ENCODE measurements around the gene EAF2. TPM values are rescaled to one million over a fixed set of nuclear protein-coding genes. Genes with fewer than 3 reads are reported as not detected.

EAF2 gene
- total RNA-seq, 1 donor from 2014 or later: 4.1 TPM

DNA sequence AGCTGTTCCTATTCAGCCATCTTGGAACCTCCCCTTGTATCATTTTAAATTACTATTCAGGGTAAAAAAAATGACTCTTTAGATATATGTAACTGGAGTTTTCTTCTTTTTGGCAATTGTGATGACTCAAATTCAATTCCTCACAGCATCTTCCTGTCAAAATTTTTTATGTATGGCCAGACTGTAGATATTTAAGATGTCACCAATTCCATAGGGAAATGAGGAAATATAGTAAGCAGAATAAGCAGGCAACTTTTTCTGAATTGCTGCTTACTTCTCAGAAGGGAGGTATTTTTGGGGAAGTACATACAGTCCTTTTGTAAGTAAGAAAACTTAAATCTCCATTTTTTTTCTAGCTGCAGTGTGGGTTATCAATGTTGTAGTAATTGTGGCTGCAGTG lies 28.8 kb downstream of the EAF2 start:
- Histone ChIP-seq H3K27me3 (ENCODE audit: low read depth) (no peaks in the 10 kb centered on the region), H3K27ac (replicated peaks) (no peak overlapping the region), H3K4me1 (no peaks in the 10 kb centered on the region), H3K36me3 (peaks cover 9% of the 10 kb centered on the region), H3K4me3 (no peak overlapping the region), H3K9me3 (replicated peaks) (peaks cover 8% of the 10 kb centered on the region)
- TF ChIP-seq, protein P1, sequence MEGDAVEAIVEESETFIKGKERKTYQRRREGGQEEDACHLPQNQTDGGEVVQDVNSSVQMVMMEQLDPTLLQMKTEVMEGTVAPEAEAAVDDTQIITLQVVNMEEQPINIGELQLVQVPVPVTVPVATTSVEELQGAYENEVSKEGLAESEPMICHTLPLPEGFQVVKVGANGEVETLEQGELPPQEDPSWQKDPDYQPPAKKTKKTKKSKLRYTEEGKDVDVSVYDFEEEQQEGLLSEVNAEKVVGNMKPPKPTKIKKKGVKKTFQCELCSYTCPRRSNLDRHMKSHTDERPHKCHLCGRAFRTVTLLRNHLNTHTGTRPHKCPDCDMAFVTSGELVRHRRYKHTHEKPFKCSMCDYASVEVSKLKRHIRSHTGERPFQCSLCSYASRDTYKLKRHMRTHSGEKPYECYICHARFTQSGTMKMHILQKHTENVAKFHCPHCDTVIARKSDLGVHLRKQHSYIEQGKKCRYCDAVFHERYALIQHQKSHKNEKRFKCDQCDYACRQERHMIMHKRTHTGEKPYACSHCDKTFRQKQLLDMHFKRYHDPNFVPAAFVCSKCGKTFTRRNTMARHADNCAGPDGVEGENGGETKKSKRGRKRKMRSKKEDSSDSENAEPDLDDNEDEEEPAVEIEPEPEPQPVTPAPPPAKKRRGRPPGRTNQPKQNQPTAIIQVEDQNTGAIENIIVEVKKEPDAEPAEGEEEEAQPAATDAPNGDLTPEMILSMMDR (IDR thresholded peaks at IDR 0.05; ENCODE audit: borderline replicate concordance): no peak
- no peak for DNase-seq
- intact Hi-C loops (cut with micrococcal nuclease): no loop called here

DNA sequence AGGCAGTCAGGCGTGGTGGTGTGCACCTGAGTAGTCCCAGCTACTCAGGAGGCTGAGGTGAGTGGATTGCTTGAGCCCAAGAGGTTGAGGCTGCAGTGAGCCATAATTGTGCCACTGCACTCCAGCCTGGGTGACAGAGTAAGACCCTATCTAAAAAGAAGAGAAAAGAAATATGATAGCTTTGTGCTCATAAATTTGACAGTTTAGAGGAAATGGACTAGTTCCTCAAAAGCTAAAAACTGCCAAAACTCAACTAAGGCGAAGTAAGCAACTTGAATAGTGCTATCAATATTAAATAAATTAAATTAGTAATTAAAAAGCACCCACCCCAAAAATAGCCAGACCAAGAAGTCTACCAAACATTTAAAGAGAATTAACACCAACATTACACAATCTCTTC lies 34.7 kb downstream of the EAF2 start:
- H3K36me3 ChIP-seq: peaks cover 8% of the 10 kb centered on the region
- H3K4me1 ChIP-seq: no peaks in the 10 kb centered on the region
- H3K27me3 ChIP-seq (ENCODE audit: low read depth): no peaks in the 10 kb centered on the region
- intact Hi-C loops (cut with micrococcal nuclease): no loop called here
- no peak for DNase-seq
- TF ChIP-seq, protein P1 (IDR thresholded peaks at IDR 0.05; ENCODE audit: borderline replicate concordance): no peak
- no peak overlapping the region for H3K4me3 ChIP-seq
- H3K9me3 ChIP-seq (replicated peaks): no peaks in the 10 kb centered on the region
- no peak overlapping the region for H3K27ac ChIP-seq (replicated peaks)

DNA sequence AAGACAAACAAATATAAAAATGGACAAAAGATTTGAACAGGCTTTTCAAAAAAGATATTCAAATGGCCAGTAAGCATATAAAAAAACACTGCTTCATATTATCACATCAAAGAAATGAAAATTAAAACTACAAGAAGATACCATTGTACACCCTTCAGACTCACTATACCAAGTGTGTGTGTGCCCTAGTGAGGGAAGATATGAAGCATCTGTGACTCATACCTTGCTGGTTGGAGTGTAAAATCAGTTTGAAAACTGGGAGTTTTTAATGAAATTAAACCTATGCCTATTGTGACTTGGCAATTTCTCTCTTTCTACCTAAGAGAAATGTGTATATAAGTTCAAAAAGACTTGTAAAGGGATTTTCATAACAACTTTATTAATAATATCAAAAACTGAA lies 35.7 kb downstream of the EAF2 start:
- H3K27ac ChIP-seq (replicated peaks): no peak overlapping the region
- H3K36me3 ChIP-seq: peaks cover 8% of the 10 kb centered on the region
- no peak overlapping the region for H3K4me3 ChIP-seq
- no peak for DNase-seq
- TF ChIP-seq, protein P1 (IDR thresholded peaks at IDR 0.05; ENCODE audit: borderline replicate concordance): no peak
- no peaks in the 10 kb centered on the region for H3K9me3 ChIP-seq (replicated peaks)
- intact Hi-C loops (cut with micrococcal nuclease): no loop called here
- H3K27me3 ChIP-seq (ENCODE audit: low read depth): no peaks in the 10 kb centered on the region
- no peaks in the 10 kb centered on the region for H3K4me1 ChIP-seq

DNA sequence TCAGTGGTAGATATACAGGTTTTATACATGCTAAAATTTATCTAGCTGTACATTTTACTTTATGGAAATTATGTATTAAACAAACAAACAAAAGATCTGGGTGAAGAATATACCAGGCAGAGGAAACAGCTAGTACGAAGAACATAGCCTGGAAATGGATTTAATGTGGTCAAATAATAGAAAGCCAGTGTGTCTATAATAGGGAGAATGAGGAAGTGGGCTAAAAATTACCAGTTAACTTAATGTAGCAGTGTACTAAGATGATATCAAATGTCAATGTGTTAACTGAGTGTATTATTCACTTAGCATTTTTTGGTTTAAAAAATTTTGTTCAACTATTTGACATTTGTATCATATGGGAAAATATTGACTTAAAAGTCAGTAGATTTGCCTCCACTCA lies 36.4 kb downstream of the EAF2 start:
- TF ChIP-seq, protein P1 (IDR thresholded peaks at IDR 0.05; ENCODE audit: borderline replicate concordance): no peak
- no peak for DNase-seq
- no peaks in the 10 kb centered on the region for H3K27me3 ChIP-seq (ENCODE audit: low read depth)

DNA sequence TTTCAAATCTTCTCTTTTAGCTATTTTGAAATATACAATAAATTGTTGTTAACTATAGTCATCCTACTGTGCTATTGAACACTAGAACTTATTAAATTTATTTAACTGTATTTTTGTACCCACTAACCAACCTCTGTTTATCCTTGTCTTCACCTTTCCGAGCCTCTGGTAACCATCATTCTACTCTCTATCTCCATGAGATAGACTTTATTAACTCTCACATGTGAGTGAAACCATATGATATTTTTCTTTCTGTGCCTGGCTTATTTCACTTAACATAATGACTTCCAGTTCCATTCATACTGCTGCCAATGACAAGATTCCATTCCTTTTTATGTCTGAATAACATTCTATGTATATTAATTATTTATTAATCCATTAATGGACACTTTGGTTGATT lies 43.4 kb downstream of the EAF2 start:
- no peaks in the 10 kb centered on the region for H3K4me1 ChIP-seq
- H3K9me3 ChIP-seq (replicated peaks): no peaks in the 10 kb centered on the region
- no peak for DNase-seq
- H3K36me3 ChIP-seq: peaks cover under 1% of the 10 kb centered on the region
- no peak overlapping the region for H3K4me3 ChIP-seq
- H3K27me3 ChIP-seq (ENCODE audit: low read depth): no peaks in the 10 kb centered on the region
- TF ChIP-seq, protein P1 (IDR thresholded peaks at IDR 0.05; ENCODE audit: borderline replicate concordance): no peak
- intact Hi-C loops (cut with micrococcal nuclease): no loop called here
- no peak overlapping the region for H3K27ac ChIP-seq (replicated peaks)

More for the DNA sequence above, 36.4 kb downstream of the EAF2 start:
- H3K27ac ChIP-seq (replicated peaks): no peak overlapping the region
- no peak overlapping the region for H3K4me3 ChIP-seq
- no peaks in the 10 kb centered on the region for H3K4me1 ChIP-seq
- peaks cover 8% of the 10 kb centered on the region for H3K36me3 ChIP-seq
- intact Hi-C loops (cut with micrococcal nuclease): no loop called here
- H3K9me3 ChIP-seq (replicated peaks): no peaks in the 10 kb centered on the region

DNA sequence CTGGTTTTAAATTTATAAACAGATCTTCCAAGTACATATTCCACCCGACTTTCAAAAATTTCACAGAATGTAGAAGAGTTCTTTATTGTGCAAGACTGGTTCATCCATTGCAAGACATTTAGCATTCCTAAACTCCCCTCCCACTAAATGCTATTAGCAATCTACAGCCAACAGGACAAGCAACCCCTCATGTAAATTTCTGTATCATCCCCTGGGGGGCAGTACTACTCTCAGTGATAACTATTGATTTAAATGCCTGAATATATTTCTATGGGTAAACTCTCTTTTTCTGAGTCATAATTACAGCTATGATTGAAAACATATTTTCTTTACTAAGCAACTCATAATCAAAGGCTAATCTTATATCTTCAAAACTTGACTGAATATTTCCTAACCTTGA lies 48.5 kb downstream of the EAF2 start:
- Histone ChIP-seq H3K27ac (replicated peaks) (no peak overlapping the region), H3K4me1 (no peaks in the 10 kb centered on the region), H3K4me3 (no peak overlapping the region), H3K36me3 (no peaks in the 10 kb centered on the region), H3K9me3 (replicated peaks) (no peaks in the 10 kb centered on the region), H3K27me3 (ENCODE audit: low read depth) (no peaks in the 10 kb centered on the region)
- intact Hi-C loops (cut with micrococcal nuclease): no loop called here
- TF ChIP-seq, protein P1 (IDR thresholded peaks at IDR 0.05; ENCODE audit: borderline replicate concordance): peak; percentile 36
- no peak for DNase-seq
